ENCODE results near the gene TM9SF4.
"Not testable (repeated sequence)": the region's sequence is repeated elsewhere in the genome, so short reads cannot be mapped to it uniquely, and the experiment has no call there.

The TM9SF4 gene

GRCh38 chr20:32091888-32092346 lies 17.6 kb upstream of the TM9SF4 start:
- DNase-seq (ENCODE audit: low spot score), result peak; percentile 83

GRCh38 chr20:32098786-32099185 lies 10.7 kb upstream of the TM9SF4 start:
- DNase-seq (ENCODE audit: low spot score), result no peak

GRCh38 chr20:32108814-32109391 lies 611 bp upstream of the TM9SF4 start:
- no peak for DNase-seq (ENCODE audit: low spot score)

- DNase-seq (ENCODE audit: low spot score), result no peak
These were observed 725 bp downstream of the TM9SF4 start for GRCh38 chr20:32110173-32110704.

GRCh38 chr20:32110727-32111126 lies 1.2 kb downstream of the TM9SF4 start:
- no peak for DNase-seq (ENCODE audit: low spot score)

- DNase-seq (ENCODE audit: low spot score), result no peak
These were observed 1.7 kb downstream of the TM9SF4 start for GRCh38 chr20:32111156-32111686.

GRCh38 chr20:32111753-32112152 lies 2.2 kb downstream of the TM9SF4 start:
- no peak for DNase-seq (ENCODE audit: low spot score)

GRCh38 chr20:32112841-32113240 lies 3.3 kb downstream of the TM9SF4 start:
- DNase-seq (ENCODE audit: low spot score), result no peak

- DNase-seq (ENCODE audit: low spot score), result no peak
These were observed 4.2 kb downstream of the TM9SF4 start for GRCh38 chr20:32113591-32114260.

- DNase-seq (ENCODE audit: low spot score), result no peak
These were observed 4.9 kb downstream of the TM9SF4 start for GRCh38 chr20:32114305-32114960.

- DNase-seq (ENCODE audit: low spot score), result no peak
These were observed 5.8 kb downstream of the TM9SF4 start for GRCh38 chr20:32115211-32115767.

- no peak for DNase-seq (ENCODE audit: low spot score)
These were observed 6.6 kb downstream of the TM9SF4 start for GRCh38 chr20:32116079-32116521.

GRCh38 chr20:32116796-32117195 lies 7.3 kb downstream of the TM9SF4 start:
- DNase-seq (ENCODE audit: low spot score), result not testable (repeated sequence)

GRCh38 chr20:32118427-32118826 lies 8.9 kb downstream of the TM9SF4 start:
- not testable (repeated sequence) for DNase-seq (ENCODE audit: low spot score)

- DNase-seq (ENCODE audit: low spot score), result no peak
These were observed 10.2 kb downstream of the TM9SF4 start for GRCh38 chr20:32119734-32120133.

- DNase-seq (ENCODE audit: low spot score), result not testable (repeated sequence)
These were observed 12.4 kb downstream of the TM9SF4 start for GRCh38 chr20:32121908-32122307.

GRCh38 chr20:32123088-32123487 lies 13.6 kb downstream of the TM9SF4 start:
- DNase-seq (ENCODE audit: low spot score), result no peak

- no peak for DNase-seq (ENCODE audit: low spot score)
These were observed 15.5 kb downstream of the TM9SF4 start for GRCh38 chr20:32124916-32125454.

GRCh38 chr20:32125506-32125905 lies 16.0 kb downstream of the TM9SF4 start:
- DNase-seq (ENCODE audit: low spot score), result no peak

- DNase-seq (ENCODE audit: low spot score), result no peak
These were observed 17.4 kb downstream of the TM9SF4 start for GRCh38 chr20:32126919-32127318.

- no peak for DNase-seq (ENCODE audit: low spot score)
These were observed 17.8 kb downstream of the TM9SF4 start for GRCh38 chr20:32127347-32127746.

- DNase-seq (ENCODE audit: low spot score), result no peak
These were observed 18.7 kb downstream of the TM9SF4 start for GRCh38 chr20:32128167-32128566.
